ENCODE data around the gene MINDY4.

Gene MINDY4

DNA sequence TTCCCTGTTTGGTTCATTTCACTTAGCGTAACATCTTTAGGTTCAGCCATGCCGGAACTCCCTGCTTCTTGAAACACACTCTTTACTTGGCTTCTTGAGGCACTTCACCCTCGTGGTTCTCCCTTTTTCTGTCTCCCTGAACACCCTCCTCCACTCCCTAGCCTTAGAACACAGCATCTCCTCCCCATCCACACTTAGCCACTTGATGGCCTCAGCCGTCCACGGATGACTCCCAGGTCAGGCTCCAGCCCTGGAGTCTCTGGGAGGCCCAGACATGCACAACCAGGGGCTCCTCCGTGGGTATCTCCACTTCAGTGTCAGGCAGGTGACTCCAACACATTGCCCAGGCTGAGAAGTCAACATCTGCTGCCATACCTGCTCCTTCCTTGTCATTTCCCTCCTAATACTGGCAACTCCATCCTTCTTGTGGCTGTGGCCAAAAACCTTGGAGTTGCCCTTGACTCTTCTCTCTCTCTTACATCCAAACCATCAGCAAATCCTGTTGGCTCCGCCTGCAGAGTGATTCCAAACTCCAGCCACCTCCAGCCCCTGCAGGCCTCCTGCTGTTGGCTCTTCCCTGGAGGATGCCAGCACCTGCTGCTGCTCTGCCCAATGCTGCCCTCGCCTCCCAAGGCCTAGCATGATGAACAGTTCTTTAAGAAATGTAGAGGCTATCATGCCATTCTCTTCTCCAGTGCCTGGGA is 27.7 kb upstream of the MINDY4 start:
- DNase-seq = no peak

DNA sequence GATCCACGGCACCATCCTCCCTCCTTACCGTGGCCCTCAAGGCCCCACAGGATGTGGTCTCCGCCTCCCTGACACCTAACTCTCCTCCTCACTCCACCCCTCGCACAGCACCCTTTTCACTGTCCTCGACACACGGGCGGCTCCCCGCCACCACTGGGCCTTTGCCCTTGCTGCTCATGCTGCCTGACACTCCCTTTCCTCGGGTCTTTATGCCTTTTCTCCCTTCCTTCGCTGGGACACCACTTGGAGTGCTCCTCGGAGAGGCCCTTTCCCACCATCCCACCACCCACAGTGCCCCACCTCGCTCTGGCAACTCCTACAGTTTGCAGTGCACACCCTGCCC is 27.2 kb upstream of the MINDY4 start:
- DNase-seq = no peak

DNA sequence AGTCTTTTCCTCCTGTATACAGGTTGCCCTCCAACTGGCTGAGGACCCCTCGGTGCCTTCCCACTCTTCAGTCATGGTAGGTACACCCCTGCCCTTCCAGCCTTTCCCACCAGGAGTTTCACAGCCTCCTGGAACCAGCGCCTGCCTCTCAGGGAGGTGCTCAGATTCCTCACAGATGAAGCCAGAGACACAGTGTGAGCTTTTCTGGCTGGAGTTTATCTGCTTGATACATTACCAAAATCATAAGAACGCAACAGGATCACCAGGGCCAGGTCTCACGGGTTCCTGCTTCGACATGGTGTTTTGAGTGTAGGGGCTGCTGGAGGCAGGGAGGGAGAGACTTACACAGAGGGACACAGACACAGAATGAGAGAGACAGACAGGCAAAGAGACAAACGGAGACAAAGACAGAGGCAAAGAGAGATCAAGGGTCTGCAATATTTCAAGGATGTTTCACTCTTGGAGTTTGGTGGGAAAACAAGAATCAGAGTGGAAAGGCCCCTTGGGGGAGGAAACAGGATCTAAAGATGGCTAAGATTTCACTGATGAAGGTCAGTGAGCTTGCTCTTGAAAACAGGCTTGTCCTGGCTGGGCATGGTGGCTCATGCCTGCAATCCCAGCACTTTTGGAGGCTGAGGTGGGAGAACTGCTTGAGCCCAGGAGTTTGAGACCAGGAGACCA is 25.8 kb upstream of the MINDY4 start:
- DNase-seq = no peak

DNA sequence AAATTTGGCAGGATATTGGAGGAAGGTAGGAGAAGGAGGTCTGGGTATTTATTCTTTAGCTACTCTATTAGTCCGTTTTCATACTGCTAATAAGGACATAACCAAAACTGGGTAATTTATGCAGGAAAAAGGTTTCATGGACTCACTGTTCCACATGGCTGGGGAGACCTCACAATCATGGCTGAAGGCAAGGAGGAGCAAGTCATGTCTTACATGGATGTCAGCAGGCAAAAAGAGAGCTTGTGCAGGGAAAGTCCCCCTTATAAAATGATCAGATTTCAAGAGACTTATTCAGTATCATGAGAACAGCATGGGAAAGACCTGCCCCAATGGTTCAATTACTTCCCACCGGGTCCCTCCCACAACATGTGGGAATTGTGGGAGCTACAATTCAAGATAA is 21.2 kb upstream of the MINDY4 start:
- no peak for DNase-seq

DNA sequence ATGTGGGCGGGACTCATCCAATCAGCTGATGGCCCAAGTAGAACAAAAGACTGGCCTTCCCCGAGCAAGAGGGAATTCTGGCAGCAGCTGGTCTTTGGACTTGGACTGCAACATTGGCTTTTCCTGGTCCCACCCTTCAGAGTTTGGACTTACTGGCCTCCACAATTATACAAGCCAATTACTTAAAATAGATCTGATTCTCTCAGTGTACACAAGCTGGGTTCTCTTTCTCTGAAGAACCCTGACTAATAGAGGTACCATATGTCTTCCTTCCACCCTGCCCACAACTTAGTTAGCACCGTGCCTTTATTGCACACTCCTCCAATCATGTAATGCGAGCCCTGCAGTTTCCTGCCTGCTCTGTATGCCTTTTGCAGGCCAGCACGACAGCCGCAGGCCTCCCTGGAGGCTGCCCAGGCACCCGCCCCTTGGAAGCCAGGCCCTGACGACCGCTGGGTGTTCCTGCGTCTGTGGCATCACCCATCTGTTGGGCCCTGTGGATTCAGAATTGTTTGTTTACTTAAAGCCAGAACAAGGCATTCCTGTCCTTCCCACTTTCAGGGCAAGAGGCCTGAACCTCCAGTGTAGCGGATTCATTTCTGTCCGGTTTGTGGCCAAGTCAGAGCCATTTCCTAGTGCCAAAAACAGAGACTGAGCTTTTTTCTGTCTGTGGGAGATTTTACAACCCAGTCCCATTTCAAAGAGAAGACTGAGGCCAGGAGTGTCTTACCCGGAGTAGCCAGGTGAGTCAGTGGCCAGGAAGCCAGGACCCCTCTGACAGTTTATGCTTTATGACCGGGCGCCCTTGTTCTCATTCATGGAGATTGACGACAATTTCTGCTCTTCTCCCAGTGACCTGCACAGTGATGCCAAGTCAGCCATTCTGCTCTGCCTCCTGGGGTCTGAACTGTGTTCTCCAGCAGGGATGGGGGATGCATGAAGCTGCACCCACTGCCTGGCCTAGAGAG is 20.2 kb upstream of the MINDY4 start:
- no peak for DNase-seq

DNA sequence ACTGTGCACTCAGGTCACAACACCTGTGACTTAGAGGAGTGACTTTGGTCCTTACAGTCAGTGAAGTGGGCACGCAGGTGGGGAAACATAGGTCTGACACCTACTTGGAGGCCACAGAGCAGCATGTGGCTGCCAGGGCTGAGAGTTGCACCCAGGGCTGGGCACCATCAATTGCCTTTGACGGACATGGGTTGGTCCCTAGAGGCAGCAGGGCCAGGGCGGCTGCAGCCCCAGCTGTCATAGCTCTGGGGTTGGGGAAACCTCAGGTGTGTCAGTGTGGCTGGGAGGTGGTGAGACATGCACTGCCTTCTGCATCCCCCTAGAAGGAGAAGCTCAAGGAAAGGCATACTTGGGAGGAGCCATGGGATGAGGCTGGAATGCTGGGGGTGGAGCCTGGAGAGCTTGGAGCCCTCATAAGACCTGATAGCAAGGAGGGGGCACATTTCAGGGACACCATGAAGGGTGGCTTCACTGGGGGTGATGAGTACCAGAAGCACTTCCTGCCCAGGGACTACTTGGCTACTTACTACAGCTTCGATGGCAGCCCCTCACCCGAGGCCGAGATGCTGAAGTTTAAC is 19.4 kb upstream of the MINDY4 start, which contains the start of gene INMT:
Gene INMT (plus strand): TSS at position 440 of the 578 bp plus-strand sequence. CDS start 16 bp downstream, at position 456.
- DNase-seq = no peak

DNA sequence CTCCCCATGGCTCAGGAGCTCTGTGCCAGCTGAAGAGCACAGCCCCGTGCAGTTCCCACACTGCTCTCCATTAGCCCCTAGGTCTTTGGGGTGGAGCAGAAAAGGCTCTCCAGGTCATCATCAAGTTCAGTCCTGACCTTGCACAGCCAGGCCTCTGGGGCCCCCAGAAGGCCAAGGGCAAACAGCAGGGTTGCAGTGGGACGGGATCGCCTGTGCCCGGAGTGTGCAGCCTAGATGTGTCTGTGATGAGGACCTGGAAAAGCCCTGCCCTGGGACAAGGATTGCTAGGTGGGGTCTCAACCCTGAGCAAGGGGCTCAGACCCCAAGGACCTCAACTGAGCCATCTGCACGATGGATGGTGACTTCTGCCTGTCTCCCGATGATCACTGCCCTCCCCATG is 18.7 kb upstream of the MINDY4 start:
- no peak for DNase-seq

DNA sequence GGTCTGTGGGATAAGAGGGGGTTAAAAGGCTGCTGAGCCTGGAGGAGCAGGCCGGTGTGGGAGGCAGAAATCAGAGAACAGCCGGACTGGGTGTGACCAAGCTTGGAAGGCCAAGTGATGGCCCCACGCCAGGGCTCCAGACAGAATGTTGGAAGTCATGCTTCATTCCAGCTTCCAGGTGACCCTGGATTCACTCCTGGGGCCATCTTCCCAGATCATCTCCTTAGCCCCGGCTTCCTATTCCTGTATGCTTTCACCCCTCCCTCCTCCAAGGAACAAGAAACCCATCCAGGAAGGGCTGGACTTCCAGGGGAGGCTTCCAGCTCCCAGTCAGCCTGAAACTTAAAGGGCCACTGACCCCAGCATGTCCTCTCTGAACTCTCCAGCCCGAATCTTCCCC is 18.2 kb upstream of the MINDY4 start:
- DNase-seq = no peak

DNA sequence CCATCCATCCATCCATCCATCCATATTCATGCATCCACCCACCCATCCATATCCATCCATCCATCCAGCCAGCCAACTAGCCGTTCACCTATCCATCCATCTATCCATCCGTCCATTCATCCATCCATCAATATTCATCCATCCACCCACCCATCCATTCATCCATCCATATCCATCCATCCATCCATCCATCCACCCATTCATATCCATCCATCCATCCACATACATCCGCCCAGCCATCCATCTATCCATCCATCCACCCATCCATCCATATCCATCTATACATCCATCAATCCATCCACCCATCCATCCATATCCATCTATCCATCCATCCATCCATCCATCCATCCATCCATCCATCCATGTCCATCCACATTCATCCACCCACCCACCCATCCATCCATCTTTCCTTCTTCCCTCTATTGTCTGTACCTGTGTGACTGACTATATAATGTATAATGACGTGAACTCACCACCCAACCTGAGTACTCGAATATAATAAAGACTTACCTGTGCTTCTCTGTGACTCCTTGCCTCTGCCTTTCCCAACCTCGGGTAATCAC is 16.8 kb upstream of the MINDY4 start:
- no peak for DNase-seq

DNA sequence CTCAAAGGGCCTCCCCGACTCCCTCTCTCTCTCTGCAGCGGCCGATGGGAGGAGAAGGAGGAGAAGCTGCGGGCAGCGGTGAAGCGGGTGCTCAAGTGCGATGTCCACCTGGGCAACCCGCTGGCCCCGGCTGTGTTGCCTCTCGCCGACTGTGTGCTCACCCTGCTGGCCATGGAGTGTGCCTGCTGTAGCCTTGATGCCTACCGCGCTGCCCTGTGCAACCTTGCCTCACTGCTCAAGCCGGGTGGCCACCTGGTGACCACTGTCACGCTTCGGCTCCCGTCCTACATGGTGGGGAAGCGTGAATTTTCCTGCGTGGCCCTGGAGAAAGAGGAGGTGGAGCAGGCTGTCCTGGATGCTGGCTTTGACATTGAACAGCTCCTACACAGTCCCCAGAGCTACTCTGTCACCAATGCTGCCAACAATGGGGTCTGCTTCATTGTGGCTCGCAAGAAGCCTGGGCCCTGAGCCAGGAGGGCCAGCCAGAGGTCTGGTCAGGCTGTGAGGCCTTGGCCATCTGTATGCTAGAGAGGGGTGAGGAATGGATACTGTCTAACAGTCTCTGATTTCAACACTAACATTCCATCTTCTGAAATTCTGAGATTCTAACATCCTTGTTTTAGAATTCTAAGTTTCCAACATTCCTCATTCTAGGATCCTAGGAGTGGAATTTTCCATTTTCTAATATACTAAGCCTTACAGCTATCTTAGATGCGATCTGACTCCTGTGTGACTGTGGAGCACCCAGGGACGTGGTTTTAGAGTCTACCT is 15.6 kb upstream of the MINDY4 start:
- DNase-seq = no peak

DNA sequence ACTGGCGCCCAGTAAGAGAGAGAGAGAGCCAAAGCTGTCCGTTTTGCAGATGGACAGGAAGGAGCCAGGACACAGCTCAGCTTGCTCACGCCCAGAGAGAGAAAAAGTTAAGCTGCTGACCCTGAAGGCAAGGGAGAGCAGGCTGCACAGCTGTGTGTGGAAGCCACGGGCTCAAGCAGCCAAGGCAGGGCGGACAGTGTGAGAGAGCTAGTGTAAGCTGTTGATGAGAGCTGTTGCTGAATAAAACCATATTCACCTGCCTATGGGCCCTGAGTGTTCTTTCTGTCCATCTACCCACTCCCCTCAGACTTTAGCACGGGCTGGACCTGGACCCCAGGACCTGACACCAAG is 13.9 kb upstream of the MINDY4 start:
- DNase-seq = no peak

DNA sequence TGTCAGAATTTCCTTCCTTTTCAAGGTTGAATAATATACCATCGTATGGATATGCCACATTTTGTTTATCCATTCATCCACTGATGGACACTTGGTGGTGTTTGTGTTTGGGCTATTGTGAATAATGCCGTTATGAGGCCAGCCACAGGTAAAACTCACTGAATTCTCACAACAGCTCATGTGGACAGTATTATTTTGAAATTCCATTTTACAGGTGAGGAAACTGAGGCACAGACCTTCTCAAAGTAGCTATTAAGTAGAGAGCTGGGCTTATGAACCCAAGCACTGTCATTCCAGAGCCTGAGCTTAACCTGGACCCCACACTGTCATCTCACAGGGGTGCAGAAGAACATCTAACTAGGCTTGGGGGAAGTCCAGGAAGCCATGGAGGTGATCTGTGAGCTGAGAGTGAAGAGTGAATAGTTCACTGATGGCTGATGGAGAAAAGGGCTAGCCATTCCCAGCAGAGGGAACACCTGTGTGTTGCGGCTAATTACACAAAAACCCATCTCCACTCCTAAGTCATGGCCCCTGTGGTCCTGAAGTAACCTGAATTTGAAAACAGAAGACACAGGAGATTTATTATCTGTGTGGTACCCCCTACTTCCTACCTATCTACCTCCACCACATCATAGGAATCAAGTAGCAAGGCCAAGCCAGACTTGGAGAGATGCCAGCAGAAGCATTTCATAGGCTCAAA is 10.6 kb upstream of the MINDY4 start:
- no peak for DNase-seq

DNA sequence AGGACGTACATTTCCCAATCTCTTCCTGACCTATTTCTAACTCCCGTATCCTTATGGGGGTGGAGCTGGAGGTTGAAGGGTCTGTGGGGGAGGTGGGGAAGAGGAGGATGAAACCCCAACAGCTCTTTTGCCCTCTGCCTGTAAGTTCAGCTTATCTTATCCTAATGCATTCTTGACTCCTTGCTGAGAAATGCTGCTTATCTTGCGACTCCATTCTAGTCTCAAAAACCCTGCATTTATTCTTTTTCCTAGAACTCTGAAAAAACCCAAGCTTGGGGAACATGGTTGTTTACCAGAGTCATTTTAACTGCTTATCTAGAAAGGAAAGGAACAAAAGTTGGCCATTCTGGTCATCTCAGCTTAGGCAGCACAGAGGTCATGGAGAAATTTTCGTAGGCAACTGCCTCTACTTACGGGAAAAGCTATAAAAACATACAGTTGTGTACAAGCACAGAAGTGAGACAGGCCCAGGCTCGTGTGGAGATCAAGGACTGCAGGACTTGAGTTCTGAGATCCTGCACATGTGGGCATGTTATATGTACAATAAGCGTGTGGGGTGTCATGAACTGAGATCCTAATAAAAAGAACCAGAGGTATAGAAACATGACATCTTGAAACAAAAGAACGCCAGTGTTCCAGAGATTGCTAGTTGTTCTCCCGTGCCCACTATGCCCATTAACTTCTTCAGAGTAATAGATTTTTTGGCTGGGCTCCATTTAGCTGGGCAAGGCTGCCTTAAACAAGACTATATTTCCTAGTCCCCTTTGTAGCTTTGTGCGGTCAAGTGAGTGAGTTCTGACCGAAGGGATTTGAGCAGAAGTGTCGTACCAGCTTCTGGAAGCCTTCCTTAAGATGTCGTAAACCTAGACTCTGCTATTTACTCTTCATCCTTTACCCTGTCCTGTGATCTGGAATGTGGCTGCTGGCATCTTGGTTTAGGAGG is 9.7 kb upstream of the MINDY4 start:
- DNase-seq = no peak

DNA sequence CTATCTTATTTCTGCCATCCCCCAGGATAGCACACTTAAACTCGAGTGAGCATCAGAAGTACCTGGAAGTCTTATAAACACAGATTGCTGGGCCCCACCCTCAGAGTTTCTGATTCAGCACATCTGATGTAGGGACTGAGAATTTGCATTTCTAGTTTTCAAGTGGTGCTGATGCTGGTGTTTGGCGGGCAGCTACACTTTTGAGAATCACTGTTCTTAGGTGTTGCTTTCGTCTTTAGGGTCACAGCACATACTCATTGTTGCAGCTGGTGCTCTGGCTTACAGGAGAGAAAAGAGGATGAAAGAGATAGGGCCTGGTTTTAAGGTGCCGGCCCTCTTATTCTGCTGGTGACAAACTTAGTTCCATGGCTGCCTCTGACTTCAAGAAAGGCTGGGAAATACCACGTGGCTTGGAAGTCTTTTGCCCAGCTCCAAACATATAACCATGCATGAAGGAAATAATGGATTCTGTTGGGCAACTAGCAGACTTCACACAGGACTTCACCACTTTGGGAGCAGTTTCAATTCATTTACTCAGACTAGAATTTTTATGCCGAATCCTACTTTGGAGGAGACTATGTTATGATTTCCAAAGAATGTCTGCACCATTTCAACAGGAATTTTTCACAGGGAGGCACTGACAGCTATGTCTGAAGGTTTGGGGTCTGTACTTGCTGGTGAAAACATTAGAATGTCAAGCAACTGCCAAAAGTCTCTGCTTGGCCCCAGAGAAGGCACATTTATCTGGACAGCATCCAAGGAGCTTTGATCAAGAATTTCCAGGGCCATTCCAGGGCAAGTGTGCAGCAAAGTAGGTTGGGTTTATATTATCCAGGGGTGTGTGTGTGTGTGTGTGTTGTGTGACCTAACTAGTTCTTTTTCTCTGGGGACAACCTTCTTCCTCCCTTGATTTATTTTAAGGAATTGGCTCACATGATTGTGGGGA is 6.9 kb upstream of the MINDY4 start:
- DNase-seq = no peak

DNA sequence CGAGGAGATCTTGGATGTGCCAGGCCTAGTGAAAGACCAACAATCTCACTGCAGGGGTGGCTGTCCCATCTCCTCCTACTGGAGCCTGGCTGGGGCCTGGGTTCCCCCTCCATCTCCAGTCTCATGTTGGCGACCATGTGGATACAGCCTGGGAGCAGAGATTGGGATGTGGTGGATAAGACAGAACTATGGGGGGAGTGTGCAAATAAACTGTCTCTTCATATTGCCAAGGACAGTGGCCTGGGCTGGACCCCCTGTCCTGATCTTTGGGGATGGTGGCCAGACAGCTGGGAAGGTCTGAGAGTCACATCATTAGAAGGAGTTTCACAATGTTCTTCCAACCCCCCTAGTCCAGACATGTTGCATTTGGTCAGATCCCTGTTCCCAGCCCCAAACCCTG is 5.8 kb upstream of the MINDY4 start:
- no peak for DNase-seq

DNA sequence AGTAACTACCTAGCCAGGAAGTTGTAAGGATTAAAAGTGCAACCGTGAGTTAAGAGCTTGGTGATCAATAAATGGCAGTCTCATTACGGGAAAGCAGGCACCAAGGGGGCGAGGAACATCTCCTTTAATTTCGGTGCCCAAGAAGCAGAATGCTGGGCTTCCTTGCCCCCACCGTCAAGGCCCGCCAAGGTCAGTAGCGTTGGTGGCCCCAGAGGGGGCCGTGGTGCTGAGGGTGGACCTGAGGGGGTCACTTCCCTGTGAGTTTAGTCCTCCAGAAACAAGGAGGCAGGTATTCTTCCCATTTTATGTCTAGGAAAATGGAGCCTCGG is 408 bp upstream of the MINDY4 start:
- DNase-seq = no peak

DNA sequence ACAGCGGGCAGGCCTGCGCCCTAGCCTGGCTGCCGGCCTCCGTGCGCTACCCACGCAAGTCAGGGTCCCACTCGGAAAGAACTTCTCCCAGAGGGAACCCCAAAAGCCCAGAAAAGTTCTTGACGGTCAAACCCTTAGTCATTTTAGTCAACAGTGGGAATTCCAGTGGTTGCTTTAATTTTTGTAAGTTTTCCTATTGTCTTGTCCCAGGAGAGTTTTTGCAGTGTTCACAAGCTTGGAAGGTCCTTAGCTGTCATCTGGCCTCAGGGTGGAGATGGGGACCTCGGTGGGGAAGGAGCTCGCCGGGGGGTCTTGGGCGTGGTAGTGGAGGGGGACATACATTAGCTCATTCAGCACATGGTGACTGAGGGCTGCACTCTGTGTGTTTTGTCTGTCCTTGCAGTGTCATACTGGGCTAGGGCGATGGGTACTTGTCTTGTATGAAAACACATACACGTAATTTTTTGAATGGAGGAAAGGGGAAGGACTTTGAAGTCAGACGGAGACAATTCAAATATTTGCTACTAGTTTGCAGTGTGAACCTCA is 736 bp downstream of the MINDY4 start:
- no peak for DNase-seq

DNA sequence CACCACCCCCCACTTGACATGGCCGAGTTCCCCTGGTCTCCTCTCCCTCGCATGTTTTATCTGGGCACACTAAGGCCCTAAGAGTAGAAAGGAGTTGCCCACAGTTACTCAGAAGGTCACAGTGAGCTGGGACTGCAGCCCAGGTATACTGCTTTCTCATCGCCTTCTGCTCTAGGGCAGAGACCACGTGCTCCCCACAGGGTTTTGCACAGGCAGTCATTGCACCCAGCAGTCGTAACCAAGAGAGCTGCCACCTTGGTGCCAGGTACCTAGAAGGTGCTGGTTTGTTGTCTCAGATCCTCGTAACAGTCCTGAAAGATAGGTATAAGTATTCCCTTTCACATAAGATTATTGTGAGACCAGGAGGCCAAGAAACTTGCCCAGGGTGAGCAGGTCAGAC is 1.8 kb downstream of the MINDY4 start:
- no peak for DNase-seq

DNA sequence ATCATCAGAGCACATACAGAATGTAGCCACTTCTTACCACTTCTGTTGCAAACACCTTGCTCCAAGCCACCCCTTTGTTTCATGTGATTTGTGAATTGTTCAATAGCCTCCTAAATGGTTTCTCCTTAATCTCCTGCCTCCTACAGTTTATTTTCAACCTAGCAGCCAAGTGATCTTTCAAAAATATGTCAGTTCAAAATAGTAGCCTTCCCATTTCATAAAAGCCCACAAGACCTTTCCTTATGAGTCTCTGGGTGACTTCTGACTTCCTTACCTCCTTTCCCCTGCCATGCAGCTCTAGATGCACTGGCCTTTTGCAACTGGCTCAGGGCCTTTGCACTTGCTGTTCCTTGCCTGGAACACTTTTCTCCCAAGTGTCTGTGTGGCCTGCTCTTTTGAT is 4.8 kb downstream of the MINDY4 start:
- DNase-seq = no peak
